HG02623 (cell line): ENCODE measurements around the gene PAQR8.

ENCODE experiments used
- ATAC-seq: cut with Tn5 transposase; IDR thresholded peaks from one replicate; pipeline ENCODE4 v1.9.1; 2021; ENCODE audit warnings: moderate library complexity; ENCODE audit not compliant: unreplicated experiment

PAQR8 gene

GRCh38 chr6:52361945-52362442, at the start of gene PAQR8:
Gene PAQR8, plus strand, starts transcription at chr6:52362151. Its CDS starts 41,063 bp downstream, at chr6:52403214.
- ATAC-seq: peak; percentile 83

GRCh38 chr6:52312461-52312860, 49.5 kb upstream of the PAQR8 start:
- ATAC-seq: no peak

GRCh38 chr6:52314752-52315151, 47.2 kb upstream of the PAQR8 start:
- ATAC-seq: no peak

- ATAC-seq: no peak
These were observed 44.7 kb upstream of the PAQR8 start for GRCh38 chr6:52317211-52317610.

GRCh38 chr6:52317841-52318581, 43.9 kb upstream of the PAQR8 start:
- ATAC-seq: peak; percentile 97

GRCh38 chr6:52324189-52324588, 37.8 kb upstream of the PAQR8 start:
- no peak for ATAC-seq

- no peak for ATAC-seq
These were observed 36.1 kb upstream of the PAQR8 start for GRCh38 chr6:52325695-52326471.

- no peak for ATAC-seq
These were observed 35.2 kb upstream of the PAQR8 start for GRCh38 chr6:52326540-52327364.

- no peak for ATAC-seq
These were observed 33.7 kb upstream of the PAQR8 start for GRCh38 chr6:52328303-52328662.

- ATAC-seq: no peak
These were observed 33.2 kb upstream of the PAQR8 start for GRCh38 chr6:52328729-52329128.

- no peak for ATAC-seq
These were observed 31.5 kb upstream of the PAQR8 start for GRCh38 chr6:52330470-52330869.

GRCh38 chr6:52331793-52332457, 30.0 kb upstream of the PAQR8 start:
- no peak for ATAC-seq

- no peak for ATAC-seq
These were observed 28.1 kb upstream of the PAQR8 start for GRCh38 chr6:52333840-52334200.

- ATAC-seq: no peak
These were observed 26.4 kb upstream of the PAQR8 start for GRCh38 chr6:52335576-52335975.

- ATAC-seq: no peak
These were observed 24.9 kb upstream of the PAQR8 start for GRCh38 chr6:52336919-52337561.

- peak; percentile 59 for ATAC-seq
These were observed 24.2 kb upstream of the PAQR8 start for GRCh38 chr6:52337633-52338290.

GRCh38 chr6:52340603-52340880, 21.4 kb upstream of the PAQR8 start:
- ATAC-seq: no peak

- ATAC-seq: no peak
These were observed 20.2 kb upstream of the PAQR8 start for GRCh38 chr6:52341561-52342260.

- no peak for ATAC-seq
These were observed 16.6 kb upstream of the PAQR8 start for GRCh38 chr6:52345311-52345710.
